22Rv1 (cell line): Measurements from ENCODE around the gene NFATC1.

Source experiments
- H3K27ac ChIP-seq: fragments of 450-650 bp; 2 replicates; pipeline ENCODE4 v1.5.1; 2017
- CTCF ChIP-seq: fragments of 450-650 bp; IDR thresholded peaks from 2 replicates; pipeline ENCODE4 v1.5.1; 2017; ENCODE audit warnings: mild to moderate bottlenecking
- ZFX ChIP-seq: fragments of 450-650 bp; IDR thresholded peaks from 2 replicates; pipeline ENCODE4 v1.6.1; 2017; ENCODE audit warnings: antibody characterized with exemption, borderline replicate concordance

The NFATC1 gene

GRCh38 chr18:79413025-79413424 lies 17.3 kb downstream of the NFATC1 start:
- TF ChIP-seq CTCF (no peak), ZFX (no peak)
- no peak overlapping the region for H3K27ac ChIP-seq

DNA sequence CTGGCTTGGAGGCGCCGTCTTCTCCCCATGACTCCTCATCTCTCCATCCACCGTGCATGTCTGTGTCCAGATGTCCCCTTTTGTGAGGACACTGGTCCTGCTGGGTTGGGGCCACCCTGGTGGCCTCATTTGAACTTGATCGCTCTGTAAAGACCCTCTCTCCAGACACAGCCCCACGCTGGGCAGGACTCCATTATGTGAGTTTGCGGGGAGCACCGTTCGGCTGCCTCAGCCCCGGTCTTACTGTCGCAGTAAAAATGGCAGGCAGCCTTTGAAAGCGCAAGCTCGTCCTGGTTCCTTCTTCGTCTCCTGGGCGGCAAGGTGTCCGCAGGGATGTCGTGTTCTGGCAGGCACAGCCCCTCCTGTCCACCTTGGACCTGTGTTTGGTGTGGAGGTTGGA lies 17.7 kb downstream of the NFATC1 start:
- H3K27ac ChIP-seq = no peak overlapping the region
- TF ChIP-seq CTCF (no peak), ZFX (no peak)

DNA sequence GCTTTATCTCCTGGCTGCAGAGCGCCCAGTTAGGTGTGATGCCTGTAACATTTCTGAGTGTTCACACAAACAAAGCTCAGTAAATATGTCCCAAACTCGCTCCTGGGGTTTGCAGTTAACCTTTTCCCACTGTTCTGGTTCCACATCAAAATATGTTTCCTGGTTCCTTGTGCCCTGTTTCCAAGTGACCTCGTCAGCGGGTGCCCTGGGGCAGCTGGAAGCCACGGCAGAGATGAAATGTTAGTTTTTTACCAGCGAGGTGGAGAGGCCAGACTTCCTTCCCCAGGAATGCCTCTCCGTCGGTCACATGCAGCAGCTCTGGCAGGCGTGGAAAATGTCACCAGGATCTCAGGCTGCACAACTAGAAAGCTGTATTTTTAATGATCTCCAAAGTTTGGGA lies 18.2 kb downstream of the NFATC1 start:
- TF ChIP-seq CTCF = no peak
- no peak for TF ChIP-seq ZFX
- H3K27ac ChIP-seq = no peak overlapping the region

DNA sequence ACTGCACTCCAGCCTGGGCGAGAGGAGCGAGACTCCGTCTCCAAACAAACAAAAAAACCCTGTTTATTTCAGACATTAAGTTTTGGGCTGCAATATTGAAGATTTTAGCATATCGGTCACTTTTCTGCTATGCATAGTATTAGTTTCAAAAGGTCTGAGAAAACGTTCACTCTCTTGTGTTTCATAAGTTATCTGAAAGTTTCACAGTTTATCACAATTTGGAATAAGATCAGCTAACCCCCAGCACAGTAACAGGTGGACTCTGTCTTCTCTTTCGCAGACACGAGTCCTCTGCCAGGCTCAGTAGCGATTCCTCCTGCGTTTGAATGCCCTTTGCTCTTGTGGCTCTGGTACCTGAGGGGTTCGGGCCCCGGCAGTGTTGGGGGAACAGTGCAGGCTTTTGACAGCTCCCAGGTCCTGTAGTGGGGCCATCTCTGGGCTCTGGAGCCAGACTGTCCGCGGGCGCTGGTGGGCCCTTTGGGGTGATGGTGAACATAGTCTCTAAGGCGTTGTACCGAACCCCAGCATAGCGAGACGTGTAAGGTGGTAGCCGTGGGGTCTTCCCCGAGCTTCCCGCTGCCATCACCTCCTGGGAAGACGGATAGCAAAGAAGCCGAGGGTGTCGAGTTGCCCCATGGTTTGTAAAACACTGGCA lies 20.4 kb downstream of the NFATC1 start:
- H3K27ac ChIP-seq = no peak overlapping the region
- TF ChIP-seq ZFX (no peak), CTCF (no peak)

GRCh38 chr18:79416677-79417052 lies 20.9 kb downstream of the NFATC1 start:
- H3K27ac ChIP-seq = no peak overlapping the region
- TF ChIP-seq ZFX = no peak
- TF ChIP-seq CTCF = no peak

- TF ChIP-seq ZFX = no peak
- TF ChIP-seq CTCF = no peak
- H3K27ac ChIP-seq = no peak overlapping the region
These were observed 22.5 kb downstream of the NFATC1 start for GRCh38 chr18:79418236-79418635.

GRCh38 chr18:79418642-79419041 lies 22.9 kb downstream of the NFATC1 start:
- TF ChIP-seq CTCF (no peak), ZFX (no peak)
- no peak overlapping the region for H3K27ac ChIP-seq
